HEK293T (cell line): ENCODE results near the gene TNFRSF9.

Experiments used
- ARNT ChIP-seq: fragments of 450-650 bp; IDR thresholded peaks from 2 replicates; pipeline ENCODE4 v1.6.1; 2017; ENCODE audit warnings: mild to moderate bottlenecking
- BHLHE40 ChIP-seq: fragments of 450-650 bp; IDR thresholded peaks from 2 replicates; pipeline ENCODE4 v1.6.1; 2016; ENCODE audit warnings: mild to moderate bottlenecking, moderate library complexity, borderline replicate concordance
- CTBP1 ChIP-seq: fragments of 450-650 bp; IDR thresholded peaks from 2 replicates; pipeline ENCODE4 v1.6.1; 2016; ENCODE audit warnings: borderline replicate concordance
- ELF4 ChIP-seq: fragments of 450-650 bp; IDR thresholded peaks from 2 replicates; pipeline ENCODE4 v1.6.1; 2017; ENCODE audit warnings: antibody characterized with exemption
- FOXK2 ChIP-seq: fragments of 450-650 bp; IDR thresholded peaks from 2 replicates; pipeline ENCODE4 v1.6.1; 2016; ENCODE audit warnings: mild to moderate bottlenecking
- FOXM1 ChIP-seq: fragments of 450-650 bp; IDR thresholded peaks from 2 replicates; pipeline ENCODE4 v1.6.1; 2017; ENCODE audit warnings: mild to moderate bottlenecking, borderline replicate concordance
- L3MBTL2 ChIP-seq: fragments of 450-650 bp; conservative IDR thresholded peaks from 2 replicates; pipeline ENCODE4 v1.6.1; 2016; ENCODE audit warnings: mild to moderate bottlenecking
- LEF1 ChIP-seq: fragments of 450-650 bp; IDR thresholded peaks from 2 replicates; pipeline ENCODE4 v1.6.1; 2017; ENCODE audit warnings: mild to moderate bottlenecking, borderline replicate concordance
- NFRKB ChIP-seq: fragments of 450-650 bp; IDR thresholded peaks from 2 replicates; pipeline ENCODE4 v1.6.1; 2016; ENCODE audit warnings: mild to moderate bottlenecking, moderate library complexity
- PKNOX1 ChIP-seq: fragments of 450-650 bp; IDR thresholded peaks from 2 replicates; pipeline ENCODE4 v1.6.1; 2016
- SP1 ChIP-seq: fragments of 450-650 bp; IDR thresholded peaks from 2 replicates; pipeline ENCODE4 v1.6.1; 2017
- SUZ12 ChIP-seq: fragments of 450-650 bp; IDR thresholded peaks from 2 replicates; pipeline ENCODE4 v1.6.1; 2016; ENCODE audit warnings: mild to moderate bottlenecking
- TARDBP ChIP-seq: fragments of 450-650 bp; IDR thresholded peaks from 2 replicates; pipeline ENCODE4 v1.6.1; 2016
- ZNF384 ChIP-seq: fragments of 450-650 bp; IDR thresholded peaks from 2 replicates; pipeline ENCODE4 v1.6.1; 2016

GRCh38 chr1:7899741-7900140 lies 40.9 kb downstream of the TNFRSF9 start:
- TF ChIP-seq SP1 (no peak), FOXM1 (no peak), LEF1 (no peak), FOXK2 (no peak), BHLHE40 (no peak), ARNT (no peak), CTBP1 (no peak), ELF4 (no peak), TARDBP (no peak), SUZ12 (no peak), PKNOX1 (no peak), ZNF384 (no peak), NFRKB (no peak), L3MBTL2 (no peak)
